ENCODE data around the gene SGK1.

- TF ChIP-seq POLR2A (IDR thresholded peaks at IDR 0.05) = no peak
- TF ChIP-seq, protein P1, sequence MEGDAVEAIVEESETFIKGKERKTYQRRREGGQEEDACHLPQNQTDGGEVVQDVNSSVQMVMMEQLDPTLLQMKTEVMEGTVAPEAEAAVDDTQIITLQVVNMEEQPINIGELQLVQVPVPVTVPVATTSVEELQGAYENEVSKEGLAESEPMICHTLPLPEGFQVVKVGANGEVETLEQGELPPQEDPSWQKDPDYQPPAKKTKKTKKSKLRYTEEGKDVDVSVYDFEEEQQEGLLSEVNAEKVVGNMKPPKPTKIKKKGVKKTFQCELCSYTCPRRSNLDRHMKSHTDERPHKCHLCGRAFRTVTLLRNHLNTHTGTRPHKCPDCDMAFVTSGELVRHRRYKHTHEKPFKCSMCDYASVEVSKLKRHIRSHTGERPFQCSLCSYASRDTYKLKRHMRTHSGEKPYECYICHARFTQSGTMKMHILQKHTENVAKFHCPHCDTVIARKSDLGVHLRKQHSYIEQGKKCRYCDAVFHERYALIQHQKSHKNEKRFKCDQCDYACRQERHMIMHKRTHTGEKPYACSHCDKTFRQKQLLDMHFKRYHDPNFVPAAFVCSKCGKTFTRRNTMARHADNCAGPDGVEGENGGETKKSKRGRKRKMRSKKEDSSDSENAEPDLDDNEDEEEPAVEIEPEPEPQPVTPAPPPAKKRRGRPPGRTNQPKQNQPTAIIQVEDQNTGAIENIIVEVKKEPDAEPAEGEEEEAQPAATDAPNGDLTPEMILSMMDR (IDR thresholded peaks at IDR 0.05) = no peak
Measured at GRCh38 chr6:134162932-134163331, 155.0 kb downstream of the SGK1 start.

All from testis (tissue), 2 donors.